ENCODE results near the gene ZBTB39. TPM values are rescaled to one million over a fixed set of nuclear protein-coding genes. Genes with fewer than 3 reads are reported as not detected.

ZBTB39 gene
- total RNA-seq, 4 donors from 2014 or later: 6.1 to 8.9 (median 6.7) TPM

DNA sequence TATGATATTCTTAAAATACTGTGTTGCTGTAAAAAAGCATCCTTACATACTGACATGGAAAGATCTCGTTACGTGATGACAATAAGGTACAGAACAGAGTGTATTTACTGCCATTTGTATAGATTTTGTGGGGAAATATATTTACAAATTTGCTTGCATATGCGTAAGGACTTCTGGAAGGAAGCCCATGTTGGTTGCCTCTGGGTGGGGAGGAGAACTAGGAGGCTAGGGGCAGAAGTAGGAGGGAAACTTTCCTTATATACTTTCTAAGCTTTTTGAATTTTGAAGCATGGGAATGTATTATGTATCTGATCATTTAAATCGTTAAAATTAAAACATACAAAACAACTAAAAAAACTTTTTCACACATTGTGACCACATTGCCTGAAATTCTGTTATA lies 33.9 kb upstream of the ZBTB39 start:
- H3K36me3 ChIP-seq: no peaks in the 10 kb centered on the region
- no peaks in the 10 kb centered on the region for H3K4me1 ChIP-seq
- TF ChIP-seq POLR2A (IDR thresholded peaks at IDR 0.05): no peak
- TF ChIP-seq, protein P1, sequence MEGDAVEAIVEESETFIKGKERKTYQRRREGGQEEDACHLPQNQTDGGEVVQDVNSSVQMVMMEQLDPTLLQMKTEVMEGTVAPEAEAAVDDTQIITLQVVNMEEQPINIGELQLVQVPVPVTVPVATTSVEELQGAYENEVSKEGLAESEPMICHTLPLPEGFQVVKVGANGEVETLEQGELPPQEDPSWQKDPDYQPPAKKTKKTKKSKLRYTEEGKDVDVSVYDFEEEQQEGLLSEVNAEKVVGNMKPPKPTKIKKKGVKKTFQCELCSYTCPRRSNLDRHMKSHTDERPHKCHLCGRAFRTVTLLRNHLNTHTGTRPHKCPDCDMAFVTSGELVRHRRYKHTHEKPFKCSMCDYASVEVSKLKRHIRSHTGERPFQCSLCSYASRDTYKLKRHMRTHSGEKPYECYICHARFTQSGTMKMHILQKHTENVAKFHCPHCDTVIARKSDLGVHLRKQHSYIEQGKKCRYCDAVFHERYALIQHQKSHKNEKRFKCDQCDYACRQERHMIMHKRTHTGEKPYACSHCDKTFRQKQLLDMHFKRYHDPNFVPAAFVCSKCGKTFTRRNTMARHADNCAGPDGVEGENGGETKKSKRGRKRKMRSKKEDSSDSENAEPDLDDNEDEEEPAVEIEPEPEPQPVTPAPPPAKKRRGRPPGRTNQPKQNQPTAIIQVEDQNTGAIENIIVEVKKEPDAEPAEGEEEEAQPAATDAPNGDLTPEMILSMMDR (IDR thresholded peaks at IDR 0.05): no peak
- TF ChIP-seq EP300 (IDR thresholded peaks at IDR 0.05): no peak
- TF ChIP-seq POLR2AphosphoS5 (IDR thresholded peaks at IDR 0.05): no peak
- H3K4me3 ChIP-seq: no peak overlapping the region
- no peak for ATAC-seq
- H3K27ac ChIP-seq: no peak overlapping the region
- peaks cover 15% of the 10 kb centered on the region for H3K27me3 ChIP-seq
- 81 to 85% methylated on average over 4 of the region's 4 CpGs for WGBS, 2 donors (ENCODE audit: low coverage in 1 of 2)
- H3K9me3 ChIP-seq: no peaks in the 10 kb centered on the region

DNA sequence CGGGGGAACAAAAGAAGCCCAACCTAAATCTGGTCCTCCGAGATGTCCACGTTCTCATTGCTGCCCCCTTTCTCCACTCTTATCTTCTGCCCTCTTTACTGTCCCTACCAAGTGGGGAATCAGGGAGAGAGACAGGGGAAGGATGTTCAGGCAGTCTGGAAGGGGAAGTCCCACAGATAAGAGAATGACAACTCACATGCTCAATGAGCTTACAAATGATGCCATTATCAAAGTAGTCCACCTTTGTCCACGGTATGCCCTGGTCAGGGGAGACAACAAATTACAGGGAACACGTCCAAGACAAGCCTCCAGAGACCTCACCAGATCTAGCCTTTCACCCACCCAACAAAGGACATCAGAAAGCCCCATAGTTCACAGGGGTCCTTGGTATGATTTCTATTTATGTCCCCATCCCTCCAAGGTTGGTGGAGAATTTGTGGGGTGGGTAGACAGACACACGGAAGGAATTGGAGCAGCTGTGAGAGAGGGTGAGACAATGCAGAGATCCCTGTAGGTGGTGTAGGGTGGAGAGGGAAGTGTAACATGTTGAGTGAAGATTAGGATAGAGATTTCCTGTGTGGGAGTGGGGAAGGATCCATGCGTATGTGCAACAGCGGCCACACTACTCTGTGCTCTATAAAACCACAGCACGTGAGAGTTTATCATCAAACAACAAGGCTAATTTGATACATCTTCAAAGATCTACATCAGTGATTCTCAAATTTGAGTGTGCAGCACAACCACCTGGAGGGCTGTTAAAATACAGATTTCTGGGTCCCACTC lies 32.9 kb upstream of the ZBTB39 start:
- H3K4me3 ChIP-seq: no peak overlapping the region
- no peak for ATAC-seq
- H3K4me1 ChIP-seq: no peaks in the 10 kb centered on the region
- no peaks in the 10 kb centered on the region for H3K9me3 ChIP-seq
- H3K36me3 ChIP-seq: no peaks in the 10 kb centered on the region
- 75 to 82% methylated on average over 2 to 7 of the region's 9 CpGs for WGBS, 2 donors (ENCODE audit: low coverage in 1 of 2)
- H3K27ac ChIP-seq: no peak overlapping the region
- TF ChIP-seq POLR2AphosphoS5 (IDR thresholded peaks at IDR 0.05) (no peak), EP300 (IDR thresholded peaks at IDR 0.05) (no peak), POLR2A (IDR thresholded peaks at IDR 0.05) (no peak)
- TF ChIP-seq, protein P1 (IDR thresholded peaks at IDR 0.05): no peak
- peaks cover 14% of the 10 kb centered on the region for H3K27me3 ChIP-seq

DNA sequence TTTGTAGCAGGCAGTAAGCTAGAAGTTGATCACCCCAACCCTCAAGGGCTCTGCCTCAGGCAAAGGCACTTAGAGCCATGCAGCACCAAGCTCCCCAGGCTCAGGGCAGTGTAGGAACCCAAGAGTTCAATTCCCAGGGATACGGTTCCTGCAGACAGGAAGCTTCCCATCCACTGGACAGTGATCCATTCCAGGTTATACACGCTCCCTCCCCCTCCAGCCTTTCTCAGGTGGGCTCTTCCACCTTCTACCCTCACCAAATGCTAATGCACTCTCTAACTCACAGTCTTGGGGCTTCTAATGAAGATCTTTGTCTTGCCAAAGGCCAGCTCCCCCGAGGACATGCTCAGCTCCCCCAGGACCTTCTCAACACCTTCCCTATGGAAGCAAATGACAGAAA lies 30.9 kb upstream of the ZBTB39 start:
- TF ChIP-seq EP300 (IDR thresholded peaks at IDR 0.05) (no peak), POLR2AphosphoS5 (IDR thresholded peaks at IDR 0.05) (no peak), POLR2A (IDR thresholded peaks at IDR 0.05) (no peak)
- TF ChIP-seq, protein P1 (IDR thresholded peaks at IDR 0.05): no peak
- no peak overlapping the region for H3K4me3 ChIP-seq
- H3K4me1 ChIP-seq: no peaks in the 10 kb centered on the region
- no peaks in the 10 kb centered on the region for H3K9me3 ChIP-seq
- H3K36me3 ChIP-seq: no peaks in the 10 kb centered on the region
- no peak overlapping the region for H3K27ac ChIP-seq
- H3K27me3 ChIP-seq: no peaks in the 10 kb centered on the region
- no peak for ATAC-seq
- 43 to 67% methylated on average over 1 of the region's 3 CpGs for WGBS, 2 donors (ENCODE audit: low coverage in 1 of 2)

- no peak for ATAC-seq
- H3K27ac ChIP-seq: no peak overlapping the region
- TF ChIP-seq POLR2A (IDR thresholded peaks at IDR 0.05) (no peak), EP300 (IDR thresholded peaks at IDR 0.05) (no peak), POLR2AphosphoS5 (IDR thresholded peaks at IDR 0.05) (no peak)
- TF ChIP-seq, protein P1 (IDR thresholded peaks at IDR 0.05): no peak
- H3K4me1 ChIP-seq: no peaks in the 10 kb centered on the region
- 81 to 100% methylated on average over 3 of the region's 3 CpGs for WGBS, 2 donors (ENCODE audit: low coverage in 1 of 2)
- no peaks in the 10 kb centered on the region for H3K36me3 ChIP-seq
- no peak overlapping the region for H3K4me3 ChIP-seq
- H3K9me3 ChIP-seq: no peaks in the 10 kb centered on the region
- no peaks in the 10 kb centered on the region for H3K27me3 ChIP-seq
Measured at GRCh38 chr12:57033431-57033830, 27.1 kb upstream of the ZBTB39 start.

DNA sequence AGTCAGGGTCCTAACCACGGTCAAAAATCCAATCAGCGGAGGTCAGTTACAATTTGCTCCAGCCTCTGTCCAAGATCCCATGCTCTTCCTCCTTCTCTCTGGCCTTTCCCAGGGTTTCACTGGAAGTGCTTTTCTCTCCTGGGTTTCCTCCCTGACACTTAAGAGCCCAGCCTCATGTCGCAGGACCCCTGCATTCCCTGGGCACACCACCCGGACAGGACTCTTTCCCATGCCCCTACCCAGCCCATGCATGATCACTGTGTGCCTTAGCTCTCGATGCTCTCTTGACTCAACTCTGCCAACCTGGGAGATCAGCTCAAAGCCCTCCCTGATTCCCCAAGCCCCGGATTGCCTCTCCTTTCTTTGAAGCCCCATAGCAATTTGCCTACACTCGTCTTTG lies 25.4 kb upstream of the ZBTB39 start:
- no peak for ATAC-seq
- TF ChIP-seq EP300 (IDR thresholded peaks at IDR 0.05) (no peak), POLR2AphosphoS5 (IDR thresholded peaks at IDR 0.05) (no peak), POLR2A (IDR thresholded peaks at IDR 0.05) (no peak)
- TF ChIP-seq, protein P1 (IDR thresholded peaks at IDR 0.05): no peak
- H3K9me3 ChIP-seq: no peaks in the 10 kb centered on the region
- no peaks in the 10 kb centered on the region for H3K36me3 ChIP-seq
- H3K27ac ChIP-seq: no peak overlapping the region
- peaks cover 0 to 5% (median 0%) of the 10 kb centered on the region in 3 donors for H3K4me1 ChIP-seq
- 78 to 80% methylated on average over 6 to 7 of the region's 7 CpGs for WGBS, 2 donors (ENCODE audit: low coverage in 1 of 2)
- no peak overlapping the region for H3K4me3 ChIP-seq
- H3K27me3 ChIP-seq: no peaks in the 10 kb centered on the region

All from gastroesophageal sphincter (tissue), 4 donors.